HL-60/S4 treated with retinoic acid at 250 ng/mL for 4 days and 3 days (cell line): ENCODE data around the gene IGLL5.

Source experiments
- in situ Hi-C: fragments of 300-500 bp; cut with MboI; formaldehyde crosslinking; loops from 2 replicates; pipeline ENCODE4 v1.7.0; 2022; ENCODE audit warnings: low sequenced_read_pairs

Gene IGLL5

DNA sequence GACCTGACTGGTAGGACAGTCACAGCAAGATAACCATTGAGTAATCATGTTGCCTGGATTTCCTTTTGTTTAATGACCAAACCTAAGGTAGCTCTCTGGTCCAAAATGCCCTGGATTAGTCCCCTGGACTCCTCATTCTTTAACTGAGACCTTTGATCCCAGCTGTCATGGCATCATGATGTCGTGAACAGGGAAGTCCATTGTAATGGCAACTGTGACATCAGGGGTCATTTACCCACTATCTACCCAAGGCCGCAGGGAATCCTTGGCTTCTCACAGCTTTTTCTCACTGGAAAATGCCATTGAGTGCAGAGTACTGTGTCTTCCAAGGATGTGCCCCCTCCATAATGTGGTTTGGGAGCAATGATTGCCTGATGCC is 29.1 kb upstream of the IGLL5 start:
- in situ Hi-C loops = no loop called here

DNA sequence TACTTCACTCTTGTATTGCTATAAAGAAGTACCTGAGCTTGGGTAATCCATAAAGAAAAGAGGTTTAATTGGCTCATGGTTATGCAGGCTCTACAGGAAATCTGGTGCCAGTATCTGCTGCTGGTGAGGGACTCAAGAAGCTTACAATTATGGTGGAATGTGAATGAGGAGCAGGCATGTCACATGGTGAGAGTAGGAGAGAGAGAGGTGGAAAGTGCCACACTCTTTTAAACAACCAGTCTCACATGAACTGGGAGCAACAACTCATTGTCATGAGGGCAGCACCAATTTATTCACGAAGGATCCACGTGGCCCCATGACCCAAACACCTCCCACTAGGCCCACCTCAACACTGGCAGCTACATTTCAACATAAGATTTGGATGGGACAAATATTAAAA is 24.6 kb upstream of the IGLL5 start:
- in situ Hi-C loops = no loop called here

DNA sequence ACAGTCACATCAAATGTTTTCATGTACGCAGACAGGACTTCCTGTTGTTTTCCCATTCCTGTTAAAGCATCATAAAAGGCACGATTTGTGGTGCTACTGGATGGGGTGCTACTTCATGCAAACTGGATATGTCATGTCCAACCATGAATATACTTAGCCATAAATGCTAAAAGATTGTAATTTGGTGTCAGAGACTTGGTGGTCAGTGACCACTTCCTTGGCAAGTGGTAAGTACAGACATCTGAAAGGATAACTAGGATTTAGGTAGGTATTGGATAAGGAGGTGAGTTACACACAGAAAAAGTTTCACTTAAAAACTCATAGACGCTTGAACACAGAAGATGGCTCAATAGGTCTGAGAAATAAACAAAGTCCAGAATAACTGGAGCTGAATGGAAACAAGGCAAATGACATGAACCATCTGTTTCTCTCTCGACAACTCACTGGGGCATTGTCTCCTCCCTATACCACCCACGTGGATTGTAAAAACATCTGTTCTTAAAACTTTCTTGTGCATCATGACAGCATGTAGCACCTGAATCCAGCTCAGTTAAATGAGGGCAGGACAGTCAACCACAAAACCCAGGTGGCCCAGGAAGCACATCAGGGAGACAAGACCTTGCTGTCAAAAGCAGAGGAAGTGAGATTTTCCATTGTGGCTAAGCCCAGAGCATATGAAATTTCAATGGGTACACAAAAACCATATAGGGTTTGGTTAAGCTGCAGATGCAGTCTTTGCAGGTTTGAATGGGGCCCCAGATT is 22.1 kb upstream of the IGLL5 start:
- in situ Hi-C loops = no loop called here

DNA sequence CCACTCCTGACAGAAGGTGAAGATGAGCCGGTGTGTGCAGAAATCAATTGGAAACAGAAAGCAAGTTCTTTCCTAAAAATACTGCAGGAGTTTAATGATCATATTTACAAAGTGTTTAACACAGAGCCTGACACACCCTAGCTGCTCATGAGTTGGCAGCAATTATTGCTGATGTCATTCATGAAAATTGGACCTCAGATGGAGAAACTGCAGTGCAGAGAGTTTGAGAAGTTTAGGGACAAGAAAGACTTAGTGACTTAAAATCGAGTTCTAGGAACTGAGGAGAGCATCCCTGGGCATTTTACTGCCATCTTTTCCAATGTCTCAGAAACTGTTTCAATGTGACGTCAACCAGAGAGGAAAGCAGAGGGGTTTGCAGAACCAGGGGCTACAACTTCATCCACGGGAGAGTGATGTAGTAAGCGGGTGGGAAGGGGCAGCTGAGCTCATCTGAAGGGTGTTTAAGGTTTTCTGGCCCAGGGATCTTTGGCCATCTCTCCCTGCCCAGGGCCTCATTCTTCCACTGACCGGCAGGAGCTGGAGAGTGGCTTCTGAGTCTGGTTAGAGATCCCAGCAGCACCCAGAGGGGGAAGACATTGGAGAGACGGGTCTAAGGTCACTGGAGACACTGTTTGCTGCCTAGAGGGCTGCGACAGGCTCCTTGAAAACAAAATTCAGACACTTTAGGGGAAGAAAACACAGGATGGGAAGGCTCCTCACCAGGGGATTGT is 21.1 kb upstream of the IGLL5 start:
- in situ Hi-C loops = no loop called here

DNA sequence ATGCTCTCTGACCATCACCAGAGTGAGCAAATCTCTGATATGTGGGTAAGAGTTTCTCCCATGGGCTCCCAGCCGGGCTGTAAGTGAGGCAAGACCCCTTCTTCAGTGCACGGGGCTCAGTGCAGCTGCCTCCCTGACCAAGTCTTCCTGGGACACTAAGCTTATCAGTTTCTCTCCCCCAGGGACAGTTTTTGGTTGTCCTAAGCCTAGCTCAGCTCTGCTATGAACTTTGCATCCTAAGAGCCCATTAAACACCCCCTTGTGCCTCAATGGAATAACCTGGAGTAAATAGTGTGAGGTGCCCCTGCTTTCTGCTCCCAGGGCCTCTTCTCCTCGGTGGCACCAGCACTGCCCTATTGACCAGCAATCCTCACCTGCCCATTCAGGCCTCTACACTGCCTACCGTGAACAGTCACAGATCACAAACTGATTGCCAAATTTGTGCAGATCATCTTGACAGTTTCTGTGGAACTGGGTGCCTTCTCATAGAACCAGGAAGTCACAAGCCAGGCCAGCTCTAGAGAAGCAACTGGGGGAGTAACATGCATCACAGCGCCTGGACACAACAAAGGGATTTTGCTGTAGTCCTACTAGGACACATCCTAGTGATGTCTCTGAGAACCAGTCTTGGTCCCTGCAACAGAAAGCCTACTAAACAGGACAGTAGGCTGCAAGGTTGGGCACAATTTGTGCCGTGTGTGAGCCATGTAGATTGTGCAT is 19.5 kb upstream of the IGLL5 start:
- in situ Hi-C loops = no loop called here

DNA sequence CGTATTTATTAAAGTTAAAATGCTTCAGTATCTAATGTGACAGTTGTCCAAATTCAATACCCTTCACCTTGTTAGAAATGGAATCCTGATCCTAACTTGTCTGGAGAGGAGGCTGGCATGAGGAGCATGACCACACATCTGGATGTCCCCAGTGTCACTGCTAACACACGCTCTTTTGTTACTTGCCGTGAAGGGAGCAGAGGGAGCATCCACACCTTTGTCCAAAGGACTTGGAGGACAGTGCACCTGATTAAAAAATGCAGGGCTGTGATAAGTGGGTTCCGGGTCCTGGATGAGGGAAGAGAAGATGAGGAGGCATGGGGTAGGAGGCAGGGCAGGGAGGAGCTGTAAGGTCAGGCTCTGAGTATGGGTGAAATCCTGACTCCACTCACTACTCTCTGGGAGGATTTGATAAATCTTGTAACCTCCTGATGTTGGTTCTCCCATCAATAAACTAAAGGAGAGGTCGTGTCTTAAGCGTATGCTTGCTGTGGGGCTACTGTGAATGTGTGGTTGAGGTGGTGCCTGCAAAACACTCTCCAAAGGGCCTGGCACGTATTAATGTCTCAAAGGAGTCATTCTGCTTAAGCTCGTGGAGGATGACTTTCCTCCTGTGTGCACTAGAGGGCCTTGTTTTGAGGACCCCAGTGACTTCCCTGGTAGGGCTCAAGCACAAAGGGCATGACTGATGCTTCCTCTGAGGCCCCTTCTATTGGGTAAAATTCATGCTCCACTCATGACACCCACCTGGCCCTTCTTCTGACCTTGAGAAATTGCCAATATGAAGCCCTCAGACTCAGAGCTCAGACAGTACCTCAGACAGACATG is 16.8 kb upstream of the IGLL5 start:
- in situ Hi-C loops = no loop called here

DNA sequence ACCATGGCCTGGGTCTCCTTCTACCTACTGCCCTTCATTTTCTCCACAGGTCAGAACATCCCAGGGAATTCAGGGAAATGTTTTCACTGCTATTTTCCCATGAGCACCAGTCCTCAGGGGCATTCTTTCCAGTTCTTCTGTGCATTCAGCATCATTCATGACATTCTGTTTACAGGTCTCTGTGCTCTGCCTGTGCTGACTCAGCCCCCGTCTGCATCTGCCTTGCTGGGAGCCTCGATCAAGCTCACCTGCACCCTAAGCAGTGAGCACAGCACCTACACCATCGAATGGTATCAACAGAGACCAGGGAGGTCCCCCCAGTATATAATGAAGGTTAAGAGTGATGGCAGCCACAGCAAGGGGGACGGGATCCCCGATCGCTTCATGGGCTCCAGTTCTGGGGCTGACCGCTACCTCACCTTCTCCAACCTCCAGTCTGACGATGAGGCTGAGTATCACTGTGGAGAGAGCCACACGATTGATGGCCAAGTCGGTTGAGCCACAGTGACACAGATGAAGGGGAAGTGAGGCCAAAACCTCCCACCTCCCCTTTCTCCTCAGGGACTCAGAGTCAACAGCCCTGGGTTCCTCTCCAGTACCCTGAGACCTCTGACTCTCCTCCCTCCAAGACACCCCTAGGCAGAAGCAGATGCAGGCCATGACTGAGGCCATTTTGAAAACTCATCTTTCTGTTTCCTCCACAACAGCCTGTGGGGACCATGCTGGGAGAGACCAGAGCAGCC is 15.9 kb upstream of the IGLL5 start:
- in situ Hi-C loops = no loop called here

DNA sequence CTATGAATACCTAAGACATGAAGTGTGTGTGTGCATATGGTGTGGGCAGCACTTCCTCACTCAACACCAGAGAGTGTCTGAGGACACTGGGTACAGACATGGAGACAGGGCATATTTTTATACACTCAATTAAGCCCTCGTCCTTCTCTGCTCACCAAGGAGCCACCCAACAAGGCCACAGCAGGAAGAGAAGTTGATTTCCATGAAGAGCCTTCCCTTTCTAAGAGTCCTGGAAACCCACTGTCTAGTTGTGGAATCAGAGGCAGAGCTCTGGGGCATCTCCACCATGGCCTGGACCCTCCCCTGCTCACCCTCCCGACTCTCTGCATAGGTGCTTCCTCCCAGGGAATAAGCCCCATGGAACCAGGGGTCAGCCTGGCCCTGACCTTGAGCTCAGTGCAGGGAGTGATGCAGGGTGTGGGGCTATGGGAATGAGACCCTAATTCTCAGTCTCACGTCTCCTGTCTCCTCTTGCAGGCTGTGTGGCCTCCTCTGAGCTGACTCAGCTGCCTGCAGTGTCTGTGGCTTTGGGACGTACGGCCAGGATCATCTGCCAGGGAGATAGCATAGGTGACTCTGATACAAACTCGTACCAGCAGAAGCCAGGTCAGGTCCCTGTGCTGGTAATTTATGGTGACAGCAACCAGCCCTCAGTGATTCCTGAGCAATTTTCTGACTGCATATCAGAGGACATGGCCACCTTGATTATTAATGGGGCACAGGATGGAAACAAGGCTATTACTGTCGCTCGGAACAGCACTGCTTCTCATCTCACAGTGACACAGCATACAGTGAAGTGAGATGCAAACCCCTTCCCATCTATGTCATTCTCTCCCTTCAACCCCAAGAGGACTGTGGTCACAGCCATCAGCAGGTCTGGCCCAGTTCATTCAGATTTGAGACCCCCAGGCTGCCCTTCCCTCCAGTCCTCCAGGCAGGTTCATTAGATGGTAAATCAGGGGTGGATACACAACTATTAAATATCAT is 14.6 kb upstream of the IGLL5 start:
- in situ Hi-C loops = no loop called here

DNA sequence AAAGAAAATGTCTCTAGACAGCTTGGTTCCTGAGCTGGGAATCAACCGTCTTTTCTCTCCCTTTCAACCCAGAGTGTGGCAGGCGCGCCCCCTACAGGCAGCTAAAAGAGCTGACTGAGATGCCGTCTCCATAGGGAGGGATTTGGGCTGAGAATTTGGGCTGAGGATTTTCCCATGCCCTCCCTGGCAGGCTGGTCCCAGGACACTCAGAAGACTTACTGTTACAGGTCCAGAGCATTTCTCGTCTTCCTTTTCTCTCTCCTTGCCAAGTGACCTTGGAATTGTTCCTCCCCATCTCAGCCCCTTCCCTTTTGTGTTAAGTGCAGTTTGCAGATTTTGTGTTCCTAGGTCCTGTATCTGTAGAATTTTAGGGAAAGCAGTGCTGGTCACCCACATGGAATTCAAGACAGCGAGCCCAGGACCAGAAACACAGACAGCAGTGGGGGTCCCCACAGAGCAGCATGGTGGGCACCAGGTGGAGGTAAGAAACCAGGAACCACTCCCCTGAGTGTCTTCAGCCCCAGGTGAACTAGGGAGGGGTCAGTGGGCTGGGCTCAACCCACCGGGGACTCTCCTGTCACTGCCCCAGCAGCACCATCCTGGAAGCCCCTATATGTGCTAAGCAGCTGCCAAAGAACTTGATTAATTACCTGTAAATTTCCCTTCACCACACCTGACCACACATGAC is 9.9 kb upstream of the IGLL5 start:
- in situ Hi-C loops = loop anchor here (25.0 kb wide), 2 partner anchors 90 to 415 kb away; no protein-coding TSS in a partner anchor

DNA sequence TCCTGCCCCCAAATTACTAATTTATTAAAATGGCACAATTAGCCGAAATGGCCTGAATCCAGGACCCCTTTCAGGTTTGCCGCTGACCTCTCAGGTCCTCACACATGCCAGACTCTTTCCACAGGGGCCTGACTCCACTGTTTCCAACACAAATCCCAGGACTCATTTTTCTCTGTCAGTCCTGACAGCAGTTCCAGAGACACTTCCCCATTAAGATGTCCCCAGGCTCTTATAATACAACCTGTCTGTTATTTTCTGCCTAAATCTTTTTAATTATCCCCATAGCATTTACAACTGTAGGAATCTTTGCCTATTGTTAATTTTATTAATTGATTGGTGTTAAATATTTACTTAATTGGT is 9.4 kb upstream of the IGLL5 start:
- in situ Hi-C loops = loop anchor here (25.0 kb wide), 2 partner anchors 91 to 416 kb away; no protein-coding TSS in a partner anchor

DNA sequence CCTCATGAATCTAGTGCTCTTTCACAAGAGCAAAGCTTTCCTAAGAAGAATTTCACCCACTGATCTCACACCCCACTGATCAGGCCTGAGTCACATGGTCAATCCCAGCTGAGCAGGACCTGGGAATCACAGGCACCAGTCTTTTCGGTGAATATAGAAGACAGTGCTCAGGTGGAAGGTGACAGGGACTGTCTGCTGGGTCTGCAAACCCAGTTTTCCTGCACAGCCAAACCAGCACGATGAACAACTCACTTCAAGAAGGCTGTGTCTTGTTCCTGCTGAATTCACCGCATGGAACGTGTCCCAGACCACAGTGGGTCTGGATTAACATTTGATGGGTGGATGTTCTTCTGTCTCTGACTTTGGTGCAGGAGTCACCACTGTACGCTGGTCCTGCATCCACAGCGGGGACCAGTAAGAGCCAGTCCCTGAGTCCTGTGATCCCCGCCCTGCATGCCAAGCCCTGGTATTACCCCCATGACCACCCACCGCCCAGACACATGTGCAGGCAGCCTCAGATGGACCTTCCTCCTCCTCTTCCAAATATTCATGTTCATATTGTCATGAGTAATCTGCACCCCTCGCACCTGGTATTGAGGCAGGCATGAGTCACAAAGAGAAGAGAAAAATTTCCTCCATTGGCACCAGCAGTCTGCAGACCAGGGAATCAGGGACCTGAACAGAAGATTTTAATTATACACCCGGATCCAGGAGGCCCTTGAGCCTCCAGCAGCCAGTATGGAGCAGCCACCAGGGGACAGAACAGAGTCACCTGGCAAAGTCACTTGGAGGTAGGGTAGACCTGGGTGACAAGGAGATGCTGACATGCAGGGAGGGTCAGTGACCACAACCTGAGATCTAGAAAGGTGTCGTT is 8.6 kb upstream of the IGLL5 start:
- in situ Hi-C loops = loop anchor here (25.0 kb wide), 2 partner anchors 92 to 417 kb away; no protein-coding TSS in a partner anchor

DNA sequence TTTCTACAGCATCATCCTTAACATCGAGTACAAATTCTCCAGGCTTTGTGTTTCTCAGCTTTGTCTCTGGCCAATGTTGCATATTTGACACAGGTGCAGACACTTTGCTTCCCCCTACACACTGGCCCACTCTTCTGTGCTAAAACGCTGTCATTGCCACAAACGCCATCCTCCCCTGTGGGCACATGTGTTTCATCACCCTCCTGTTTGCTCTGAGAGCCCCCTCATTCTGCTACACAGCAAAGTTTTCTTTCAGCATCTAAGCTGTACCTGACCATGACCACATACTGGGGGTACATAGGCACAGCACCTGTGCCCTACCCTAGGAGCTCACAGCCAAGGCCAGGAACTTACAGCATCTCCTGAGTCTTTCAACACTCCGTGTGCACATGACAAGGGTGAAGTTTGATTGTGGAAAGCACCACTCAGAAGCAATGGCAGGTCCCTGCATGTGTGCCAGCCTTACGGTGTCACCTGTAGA is 7.9 kb upstream of the IGLL5 start:
- in situ Hi-C loops = loop anchor here (25.0 kb wide), 2 partner anchors 92 to 417 kb away; no protein-coding TSS in a partner anchor

DNA sequence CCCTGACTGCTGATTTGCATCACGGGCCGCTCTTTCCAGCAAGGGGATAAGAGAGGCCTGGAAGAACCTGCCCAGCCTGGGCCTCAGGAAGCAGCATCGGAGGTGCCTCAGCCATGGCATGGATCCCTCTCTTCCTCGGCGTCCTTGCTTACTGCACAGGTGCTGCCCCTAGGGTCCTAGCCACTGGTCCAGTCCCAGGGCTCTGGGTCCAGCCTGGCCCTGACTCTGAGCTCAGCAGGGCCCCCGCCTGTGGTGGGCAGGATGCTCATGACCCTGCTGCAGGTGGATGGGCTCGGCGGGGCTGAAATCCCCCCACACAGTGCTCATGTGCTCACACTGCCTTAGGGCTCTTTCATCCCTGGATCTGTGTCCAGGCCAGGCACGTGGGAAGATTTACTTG is 7.0 kb upstream of the IGLL5 start:
- in situ Hi-C loops = loop anchor here (25.0 kb wide), 2 partner anchors 93 to 418 kb away; no protein-coding TSS in a partner anchor

DNA sequence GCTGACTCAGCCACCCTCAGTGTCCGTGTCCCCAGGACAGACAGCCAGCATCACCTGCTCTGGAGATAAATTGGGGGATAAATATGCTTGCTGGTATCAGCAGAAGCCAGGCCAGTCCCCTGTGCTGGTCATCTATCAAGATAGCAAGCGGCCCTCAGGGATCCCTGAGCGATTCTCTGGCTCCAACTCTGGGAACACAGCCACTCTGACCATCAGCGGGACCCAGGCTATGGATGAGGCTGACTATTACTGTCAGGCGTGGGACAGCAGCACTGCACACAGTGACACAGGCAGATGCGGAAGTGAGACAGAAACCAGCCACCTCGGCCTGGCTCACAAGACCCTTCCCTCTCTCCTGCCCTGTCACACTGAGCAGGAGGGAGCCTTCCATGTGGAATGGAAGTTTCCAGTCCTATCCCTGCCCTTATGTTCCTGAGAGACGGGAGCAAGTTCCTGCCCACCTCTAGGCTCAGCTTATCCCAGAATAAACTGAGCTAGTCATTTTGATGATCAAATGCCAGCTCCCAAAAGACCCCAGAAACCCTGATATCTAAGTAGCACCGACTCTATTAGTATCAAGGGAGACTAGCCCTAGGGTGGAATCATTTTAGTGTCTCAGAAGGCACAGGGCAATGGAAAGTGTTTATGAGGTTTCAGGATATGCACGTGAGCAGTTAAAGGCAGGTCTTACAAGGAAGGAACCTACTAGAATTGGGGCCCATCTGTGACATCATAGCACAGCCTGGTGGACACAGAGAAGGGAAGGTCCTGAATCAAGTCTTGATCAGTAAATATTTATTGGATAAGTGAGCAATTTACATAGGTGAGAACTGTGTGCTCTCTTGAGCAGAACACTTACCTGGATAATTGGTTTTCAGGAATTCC is 6.3 kb upstream of the IGLL5 start:
- in situ Hi-C loops = loop anchor here (25.0 kb wide), 2 partner anchors 94 to 419 kb away; no protein-coding TSS in a partner anchor

DNA sequence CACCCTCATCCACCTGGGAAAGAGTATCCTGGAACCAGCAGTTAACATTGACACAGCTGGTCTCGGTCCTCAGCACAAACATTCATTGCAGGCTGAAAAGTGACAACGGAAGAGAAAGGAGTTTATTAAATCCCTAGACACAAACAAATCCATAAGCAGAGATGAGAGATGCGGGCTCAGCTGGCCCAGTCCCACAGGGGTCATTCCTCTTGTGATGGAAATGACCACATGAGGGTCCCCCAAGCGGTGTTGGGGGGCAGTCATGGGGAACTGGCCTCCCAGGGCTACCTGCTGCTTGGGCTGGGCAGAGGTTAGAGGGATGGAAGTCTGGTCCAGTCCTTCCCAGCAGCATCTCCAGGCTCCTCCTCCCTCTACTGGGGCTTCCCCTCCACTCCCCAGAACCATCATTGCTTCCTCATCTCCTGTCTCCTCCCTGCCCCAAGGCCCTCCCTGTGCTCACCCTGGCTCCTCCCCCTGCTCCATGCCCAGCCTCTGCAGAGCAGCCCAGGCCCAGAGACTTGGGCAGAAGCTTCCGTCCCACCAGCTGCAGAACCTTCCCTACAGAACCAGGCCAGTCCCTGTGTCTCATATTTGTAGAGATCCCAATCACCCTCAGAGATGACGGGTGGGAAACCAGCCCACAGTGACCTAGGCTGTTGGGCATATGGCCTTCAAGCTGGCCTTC is 5.4 kb upstream of the IGLL5 start:
- in situ Hi-C loops = loop anchor here (25.0 kb wide), 2 partner anchors 95 to 420 kb away; no protein-coding TSS in a partner anchor
